ENCODE data around the gene APBA1. TPM values are rescaled to one million over a fixed set of nuclear protein-coding genes. Genes with fewer than 3 reads are reported as not detected.

APBA1 gene
- total RNA-seq, 1 donor from 2014 or later: 0.51 TPM

GRCh38 chr9:69590266-69590665 lies 81.9 kb downstream of the APBA1 start:
- H3K4me1 Mint-ChIP-seq: no peaks in the 10 kb centered on the region
- no peaks in the 10 kb centered on the region for H3K36me3 Mint-ChIP-seq (ENCODE audit: low read depth)
- H3K27ac Mint-ChIP-seq: no peak overlapping the region
- DNase-seq: no peak
- H3K9me3 Mint-ChIP-seq: no peaks in the 10 kb centered on the region
- H3K4me3 Mint-ChIP-seq: no peak overlapping the region
- H3K27me3 Mint-ChIP-seq: peaks cover 10% of the 10 kb centered on the region
- intact Hi-C loops (cut with micrococcal nuclease): no loop called here

GRCh38 chr9:69589156-69589555 lies 83.0 kb downstream of the APBA1 start:
- H3K4me1 Mint-ChIP-seq: no peaks in the 10 kb centered on the region
- peaks cover 10% of the 10 kb centered on the region for H3K27me3 Mint-ChIP-seq
- no peak for DNase-seq
- no peaks in the 10 kb centered on the region for H3K36me3 Mint-ChIP-seq (ENCODE audit: low read depth)
- H3K4me3 Mint-ChIP-seq: no peak overlapping the region
- H3K27ac Mint-ChIP-seq: no peak overlapping the region
- intact Hi-C loops (cut with micrococcal nuclease): no loop called here
- H3K9me3 Mint-ChIP-seq: no peaks in the 10 kb centered on the region

- H3K9me3 Mint-ChIP-seq: no peaks in the 10 kb centered on the region
- intact Hi-C loops (cut with micrococcal nuclease): no loop called here
- no peaks in the 10 kb centered on the region for H3K36me3 Mint-ChIP-seq (ENCODE audit: low read depth)
- peaks cover 2% of the 10 kb centered on the region for H3K27me3 Mint-ChIP-seq
- no peaks in the 10 kb centered on the region for H3K4me1 Mint-ChIP-seq
- H3K27ac Mint-ChIP-seq: no peak overlapping the region
- H3K4me3 Mint-ChIP-seq: no peak overlapping the region
- no peak for DNase-seq
Measured at GRCh38 chr9:69585571-69585970, 86.6 kb downstream of the APBA1 start.

- H3K36me3 Mint-ChIP-seq (ENCODE audit: low read depth): no peaks in the 10 kb centered on the region
- no peak overlapping the region for H3K27ac Mint-ChIP-seq
- no peak for DNase-seq
- H3K9me3 Mint-ChIP-seq: no peaks in the 10 kb centered on the region
- H3K4me1 Mint-ChIP-seq: no peaks in the 10 kb centered on the region
- intact Hi-C loops (cut with micrococcal nuclease): no loop called here
- H3K27me3 Mint-ChIP-seq: peaks cover 2% of the 10 kb centered on the region
- H3K4me3 Mint-ChIP-seq: no peak overlapping the region
Measured at GRCh38 chr9:69584759-69585158, 87.4 kb downstream of the APBA1 start.

GRCh38 chr9:69583645-69584234 lies 88.4 kb downstream of the APBA1 start:
- H3K4me3 Mint-ChIP-seq: no peak overlapping the region
- no peaks in the 10 kb centered on the region for H3K9me3 Mint-ChIP-seq
- no peaks in the 10 kb centered on the region for H3K4me1 Mint-ChIP-seq
- no peak overlapping the region for H3K27ac Mint-ChIP-seq
- peaks cover 2% of the 10 kb centered on the region for H3K27me3 Mint-ChIP-seq
- intact Hi-C loops (cut with micrococcal nuclease): no loop called here
- DNase-seq: no peak
- no peaks in the 10 kb centered on the region for H3K36me3 Mint-ChIP-seq (ENCODE audit: low read depth)

- Mint-ChIP-seq H3K27ac (no peak overlapping the region), H3K4me3 (no peak overlapping the region), H3K36me3 (ENCODE audit: low read depth) (no peaks in the 10 kb centered on the region), H3K27me3 (no peaks in the 10 kb centered on the region), H3K9me3 (no peaks in the 10 kb centered on the region), H3K4me1 (no peaks in the 10 kb centered on the region)
- intact Hi-C loops (cut with micrococcal nuclease): no loop called here
- DNase-seq: no peak
Measured at GRCh38 chr9:69582544-69583297, 89.5 kb downstream of the APBA1 start.

- Mint-ChIP-seq H3K4me3 (no peak overlapping the region), H3K27ac (no peak overlapping the region), H3K9me3 (no peaks in the 10 kb centered on the region), H3K36me3 (ENCODE audit: low read depth) (no peaks in the 10 kb centered on the region), H3K4me1 (no peaks in the 10 kb centered on the region), H3K27me3 (peaks cover 3% of the 10 kb centered on the region)
- intact Hi-C loops (cut with micrococcal nuclease): no loop called here
- no peak for DNase-seq
Measured at GRCh38 chr9:69582018-69582417, 90.2 kb downstream of the APBA1 start.

GRCh38 chr9:69580582-69581214 lies 91.5 kb downstream of the APBA1 start:
- no peak for DNase-seq
- H3K27ac Mint-ChIP-seq: no peak overlapping the region
- peaks cover 3% of the 10 kb centered on the region for H3K27me3 Mint-ChIP-seq
- H3K4me3 Mint-ChIP-seq: no peak overlapping the region
- H3K36me3 Mint-ChIP-seq (ENCODE audit: low read depth): no peaks in the 10 kb centered on the region
- H3K9me3 Mint-ChIP-seq: no peaks in the 10 kb centered on the region
- no peaks in the 10 kb centered on the region for H3K4me1 Mint-ChIP-seq
- intact Hi-C loops (cut with micrococcal nuclease): no loop called here

GRCh38 chr9:69579760-69580581 lies 92.2 kb downstream of the APBA1 start:
- DNase-seq: no peak
- H3K36me3 Mint-ChIP-seq (ENCODE audit: low read depth): no peaks in the 10 kb centered on the region
- no peak overlapping the region for H3K27ac Mint-ChIP-seq
- intact Hi-C loops (cut with micrococcal nuclease): no loop called here
- peaks cover 3% of the 10 kb centered on the region for H3K27me3 Mint-ChIP-seq
- no peaks in the 10 kb centered on the region for H3K9me3 Mint-ChIP-seq
- no peak overlapping the region for H3K4me3 Mint-ChIP-seq
- H3K4me1 Mint-ChIP-seq: no peaks in the 10 kb centered on the region

GRCh38 chr9:69579032-69579758 lies 93.0 kb downstream of the APBA1 start:
- Mint-ChIP-seq H3K27me3 (peaks cover 3% of the 10 kb centered on the region), H3K9me3 (no peaks in the 10 kb centered on the region), H3K4me1 (no peaks in the 10 kb centered on the region), H3K27ac (no peak overlapping the region), H3K4me3 (no peak overlapping the region), H3K36me3 (ENCODE audit: low read depth) (no peaks in the 10 kb centered on the region)
- intact Hi-C loops (cut with micrococcal nuclease): no loop called here
- no peak for DNase-seq

- no peak for DNase-seq
- H3K9me3 Mint-ChIP-seq: no peaks in the 10 kb centered on the region
- intact Hi-C loops (cut with micrococcal nuclease): no loop called here
- no peak overlapping the region for H3K4me3 Mint-ChIP-seq
- no peak overlapping the region for H3K27ac Mint-ChIP-seq
- no peaks in the 10 kb centered on the region for H3K4me1 Mint-ChIP-seq
- H3K27me3 Mint-ChIP-seq: peaks cover 3% of the 10 kb centered on the region
- no peaks in the 10 kb centered on the region for H3K36me3 Mint-ChIP-seq (ENCODE audit: low read depth)
Measured at GRCh38 chr9:69578026-69578425, 94.1 kb downstream of the APBA1 start.

- Mint-ChIP-seq H3K36me3 (ENCODE audit: low read depth) (no peaks in the 10 kb centered on the region), H3K4me3 (no peak overlapping the region), H3K27me3 (peaks cover 5% of the 10 kb centered on the region), H3K9me3 (no peaks in the 10 kb centered on the region), H3K4me1 (no peaks in the 10 kb centered on the region), H3K27ac (no peak overlapping the region)
- DNase-seq: no peak
- intact Hi-C loops (cut with micrococcal nuclease): no loop called here
Measured at GRCh38 chr9:69577123-69577522, 95.0 kb downstream of the APBA1 start.

GRCh38 chr9:69574057-69574456 lies 98.1 kb downstream of the APBA1 start:
- DNase-seq: no peak
- no peak overlapping the region for H3K4me3 Mint-ChIP-seq
- intact Hi-C loops (cut with micrococcal nuclease): no loop called here
- no peak overlapping the region for H3K27ac Mint-ChIP-seq
- peaks cover 8% of the 10 kb centered on the region for H3K27me3 Mint-ChIP-seq
- H3K4me1 Mint-ChIP-seq: no peaks in the 10 kb centered on the region
- no peaks in the 10 kb centered on the region for H3K9me3 Mint-ChIP-seq
- H3K36me3 Mint-ChIP-seq (ENCODE audit: low read depth): no peaks in the 10 kb centered on the region

All from activated CD4-positive, alpha-beta T cell treated with anti-CD3 and anti-CD28 coated beads, Interleukin-2, amount 10 ng/mL, durations not matched to agents 24 days and 14 days (primary cell).